ENCODE data around the gene FAM200B. TPM values are rescaled to one million over a fixed set of nuclear protein-coding genes. Genes with fewer than 3 reads are reported as not detected.

Gene FAM200B
- total RNA-seq, 1 experiment from 2014 or later: 22.6 TPM

DNA sequence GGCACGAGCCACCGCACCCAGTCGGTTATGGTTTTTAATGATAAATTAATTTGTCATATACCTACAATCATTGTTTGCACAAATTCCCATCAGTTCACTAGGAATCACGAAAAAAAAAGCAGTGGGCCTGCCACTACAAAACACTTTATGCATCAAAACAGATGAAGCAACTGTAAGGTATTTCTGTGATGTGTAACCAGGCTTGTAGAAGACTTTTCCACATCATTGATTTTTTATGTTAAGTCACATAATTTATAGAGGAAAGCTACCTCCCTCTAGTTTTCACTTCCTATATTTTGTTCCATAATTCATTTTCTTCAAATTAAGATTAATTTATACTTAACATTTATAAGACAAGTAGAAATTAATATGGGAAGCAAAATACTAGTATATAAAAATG lies 6.7 kb upstream of the FAM200B start:
- intact Hi-C loops (cut with micrococcal nuclease; ENCODE audit: unreplicated experiment): loop anchor here (5.0 kb wide), 1 partner anchor 38 kb away; no protein-coding TSS in a partner anchor
- Mint-ChIP-seq H3K9me3 (ENCODE audit: low read depth, unreplicated experiment) (no peaks in the 10 kb centered on the region), H3K27ac (ENCODE audit: unreplicated experiment) (no peak overlapping the region), H3K4me1 (ENCODE audit: low read depth, unreplicated experiment) (no peaks in the 10 kb centered on the region), H3K27me3 (ENCODE audit: unreplicated experiment) (no peaks in the 10 kb centered on the region), H3K36me3 (ENCODE audit: insufficient read depth, unreplicated experiment) (peaks cover 12% of the 10 kb centered on the region), H3K4me3 (ENCODE audit: low read depth, unreplicated experiment) (no peak overlapping the region)
- DNase-seq: no peak
- BruUV-seq (replicated peaks): no TSS peak
- TF ChIP-seq, protein P1, sequence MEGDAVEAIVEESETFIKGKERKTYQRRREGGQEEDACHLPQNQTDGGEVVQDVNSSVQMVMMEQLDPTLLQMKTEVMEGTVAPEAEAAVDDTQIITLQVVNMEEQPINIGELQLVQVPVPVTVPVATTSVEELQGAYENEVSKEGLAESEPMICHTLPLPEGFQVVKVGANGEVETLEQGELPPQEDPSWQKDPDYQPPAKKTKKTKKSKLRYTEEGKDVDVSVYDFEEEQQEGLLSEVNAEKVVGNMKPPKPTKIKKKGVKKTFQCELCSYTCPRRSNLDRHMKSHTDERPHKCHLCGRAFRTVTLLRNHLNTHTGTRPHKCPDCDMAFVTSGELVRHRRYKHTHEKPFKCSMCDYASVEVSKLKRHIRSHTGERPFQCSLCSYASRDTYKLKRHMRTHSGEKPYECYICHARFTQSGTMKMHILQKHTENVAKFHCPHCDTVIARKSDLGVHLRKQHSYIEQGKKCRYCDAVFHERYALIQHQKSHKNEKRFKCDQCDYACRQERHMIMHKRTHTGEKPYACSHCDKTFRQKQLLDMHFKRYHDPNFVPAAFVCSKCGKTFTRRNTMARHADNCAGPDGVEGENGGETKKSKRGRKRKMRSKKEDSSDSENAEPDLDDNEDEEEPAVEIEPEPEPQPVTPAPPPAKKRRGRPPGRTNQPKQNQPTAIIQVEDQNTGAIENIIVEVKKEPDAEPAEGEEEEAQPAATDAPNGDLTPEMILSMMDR (IDR thresholded peaks at IDR 0.05; ENCODE audit: unreplicated experiment): no peak
- CTCF ChIA-PET: interaction anchor here (0.6 to 0.7 kb wide), 2 partner anchors 102 to 206 kb away, joined by 3 to 6 read pairs; no protein-coding TSS in a partner anchor

DNA sequence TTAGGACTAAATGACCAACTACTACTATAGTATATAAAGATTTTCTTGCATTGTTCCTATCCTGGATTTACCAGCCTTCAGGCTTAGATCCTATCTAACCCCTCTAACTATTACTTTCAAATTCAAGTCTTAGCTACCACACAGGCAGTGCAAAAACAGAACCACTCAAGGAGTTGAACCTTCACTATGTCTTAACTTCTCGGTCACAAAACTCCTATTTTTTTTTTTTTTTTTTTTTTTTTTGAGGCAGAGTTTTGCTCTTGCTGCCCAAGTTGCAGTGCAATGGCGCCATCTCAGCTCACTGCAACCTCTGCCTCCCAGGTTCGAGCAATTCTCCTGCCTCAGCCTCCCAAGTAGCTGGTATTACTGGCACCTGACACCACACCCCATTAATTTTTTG lies 6.3 kb upstream of the FAM200B start:
- no peaks in the 10 kb centered on the region for H3K4me1 Mint-ChIP-seq (ENCODE audit: low read depth, unreplicated experiment)
- H3K9me3 Mint-ChIP-seq (ENCODE audit: low read depth, unreplicated experiment): no peaks in the 10 kb centered on the region
- no TSS peak for BruUV-seq (replicated peaks)
- no peak overlapping the region for H3K4me3 Mint-ChIP-seq (ENCODE audit: low read depth, unreplicated experiment)
- no peak for DNase-seq
- TF ChIP-seq, protein P1 (IDR thresholded peaks at IDR 0.05; ENCODE audit: unreplicated experiment): no peak
- H3K27ac Mint-ChIP-seq (ENCODE audit: unreplicated experiment): no peak overlapping the region
- CTCF ChIA-PET: interaction anchor here (0.6 to 0.7 kb wide), 3 partner anchors 101 to 1048 kb away, joined by 3 to 6 read pairs (median 5); no protein-coding TSS in a partner anchor
- H3K36me3 Mint-ChIP-seq (ENCODE audit: insufficient read depth, unreplicated experiment): peaks cover 17% of the 10 kb centered on the region
- H3K27me3 Mint-ChIP-seq (ENCODE audit: unreplicated experiment): no peaks in the 10 kb centered on the region
- intact Hi-C loops (cut with micrococcal nuclease; ENCODE audit: unreplicated experiment): loop anchor here (5.0 kb wide), 1 partner anchor 38 kb away; no protein-coding TSS in a partner anchor

DNA sequence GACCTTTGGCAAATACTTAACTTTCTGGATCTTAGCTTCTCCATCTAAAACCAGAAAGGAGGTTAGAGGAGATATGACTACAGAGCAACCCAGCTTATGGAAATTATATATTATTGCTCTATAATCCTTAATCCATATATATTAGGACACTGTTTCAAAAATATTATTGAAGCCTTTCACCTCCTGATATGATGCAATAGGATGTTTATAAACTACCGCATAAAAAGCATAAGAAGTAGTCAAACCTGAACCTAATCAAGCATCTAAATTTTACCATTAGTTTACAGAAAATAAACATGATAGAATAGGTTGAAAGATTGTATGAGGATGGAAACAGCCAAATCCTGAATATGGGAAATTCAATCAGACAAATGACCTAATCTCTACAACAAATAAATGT lies 5.6 kb upstream of the FAM200B start:
- TF ChIP-seq, protein P1 (IDR thresholded peaks at IDR 0.05; ENCODE audit: unreplicated experiment): no peak
- no peaks in the 10 kb centered on the region for H3K27me3 Mint-ChIP-seq (ENCODE audit: unreplicated experiment)
- BruUV-seq (replicated peaks): no TSS peak
- DNase-seq: no peak
- intact Hi-C loops (cut with micrococcal nuclease; ENCODE audit: unreplicated experiment): loop anchor here (5.0 kb wide), 1 partner anchor 39 kb away; no protein-coding TSS in a partner anchor
- CTCF ChIA-PET: interaction anchor here (0.7 to 1.1 kb wide), 2 partner anchors 19 to 1049 kb away, joined by 4 to 5 read pairs; no protein-coding TSS in a partner anchor
- H3K27ac Mint-ChIP-seq (ENCODE audit: unreplicated experiment): no peak overlapping the region
- peaks cover 22% of the 10 kb centered on the region for H3K36me3 Mint-ChIP-seq (ENCODE audit: insufficient read depth, unreplicated experiment)
- no peak overlapping the region for H3K4me3 Mint-ChIP-seq (ENCODE audit: low read depth, unreplicated experiment)
- H3K9me3 Mint-ChIP-seq (ENCODE audit: low read depth, unreplicated experiment): no peaks in the 10 kb centered on the region
- H3K4me1 Mint-ChIP-seq (ENCODE audit: low read depth, unreplicated experiment): no peaks in the 10 kb centered on the region

DNA sequence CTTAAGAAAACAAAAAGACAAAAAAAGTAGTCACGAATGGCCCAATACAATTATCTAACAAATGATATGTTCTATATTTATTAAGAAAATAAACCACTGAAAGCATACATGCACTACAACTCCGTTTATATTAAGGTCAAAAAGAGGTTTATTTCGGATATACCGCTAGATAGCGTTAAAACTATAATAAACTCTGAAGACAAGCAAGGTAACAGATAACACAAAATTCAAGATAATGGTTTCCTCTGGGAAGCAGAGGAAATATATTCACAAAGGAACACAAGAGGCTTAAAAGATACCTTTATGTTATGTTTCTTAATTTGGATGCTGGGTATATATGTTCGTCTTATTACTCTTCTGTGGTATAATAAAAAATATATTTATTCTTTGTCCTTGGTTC lies 4.7 kb upstream of the FAM200B start:
- BruUV-seq (replicated peaks): no TSS peak
- Mint-ChIP-seq H3K27me3 (ENCODE audit: unreplicated experiment) (no peaks in the 10 kb centered on the region), H3K27ac (ENCODE audit: unreplicated experiment) (peak overlapping the region; percentile 53), H3K4me1 (ENCODE audit: low read depth, unreplicated experiment) (no peaks in the 10 kb centered on the region), H3K4me3 (ENCODE audit: low read depth, unreplicated experiment) (peak overlapping the region; percentile 51), H3K9me3 (ENCODE audit: low read depth, unreplicated experiment) (no peaks in the 10 kb centered on the region), H3K36me3 (ENCODE audit: insufficient read depth, unreplicated experiment) (peaks cover 30% of the 10 kb centered on the region)
- TF ChIP-seq, protein P1 (IDR thresholded peaks at IDR 0.05; ENCODE audit: unreplicated experiment): no peak
- intact Hi-C loops (cut with micrococcal nuclease; ENCODE audit: unreplicated experiment): loop anchor here (1.0 to 5.0 kb wide), 2 partner anchors 12 to 40 kb away; no protein-coding TSS in a partner anchor
- CTCF ChIA-PET: interaction anchor here (1.1 kb wide), 2 partner anchors 10 to 20 kb away, joined by 3 to 4 read pairs; no protein-coding TSS in a partner anchor
- DNase-seq: no peak

Data from Calu3 (cell line).